GM10266 (cell line): Measurements from ENCODE around the gene DPT.

ENCODE experiments used
- DNase-seq: peaks from one replicate; pipeline ENCODE4 v3.0.0; 2012; ENCODE audit errors: extremely low spot score
- CTCF ChIP-seq: IDR thresholded peaks from 2 replicates; pipeline ENCODE4 v1.5.1; 2012; ENCODE audit warnings: mild to moderate bottlenecking, low read depth; ENCODE audit not compliant: control insufficient read depth, insufficient read depth; ENCODE audit errors: missing control alignments

Gene DPT

GRCh38 chr1:168735974-168736373, 7.0 kb upstream of the DPT start:
- DNase-seq: no peak
- no peak for TF ChIP-seq CTCF

GRCh38 chr1:168734946-168735345, 5.9 kb upstream of the DPT start:
- DNase-seq: no peak

GRCh38 chr1:168734271-168734670, 5.3 kb upstream of the DPT start:
- no peak for DNase-seq

More at GRCh38 chr1:168734946-168735345, 5.9 kb upstream of the DPT start:
- peak; percentile 16 for TF ChIP-seq CTCF

GRCh38 chr1:168733241-168733640, 4.2 kb upstream of the DPT start:
- no peak for TF ChIP-seq CTCF
- no peak for DNase-seq

More at GRCh38 chr1:168734271-168734670, 5.3 kb upstream of the DPT start:
- TF ChIP-seq CTCF: no peak

GRCh38 chr1:168732736-168733135, 3.7 kb upstream of the DPT start:
- TF ChIP-seq CTCF: no peak
- DNase-seq: no peak

- no peak for TF ChIP-seq CTCF
- no peak for DNase-seq
Measured at GRCh38 chr1:168731244-168731953, 2.4 kb upstream of the DPT start.

- no peak for DNase-seq
- no peak for TF ChIP-seq CTCF
Measured at GRCh38 chr1:168729405-168729802, 398 bp upstream of the DPT start.
